Measurements from ENCODE around the gene COX10.
"Not testable (repeated sequence)": the region's sequence is repeated elsewhere in the genome, so short reads cannot be mapped to it uniquely, and the experiment has no call there.

COX10 gene

DNA sequence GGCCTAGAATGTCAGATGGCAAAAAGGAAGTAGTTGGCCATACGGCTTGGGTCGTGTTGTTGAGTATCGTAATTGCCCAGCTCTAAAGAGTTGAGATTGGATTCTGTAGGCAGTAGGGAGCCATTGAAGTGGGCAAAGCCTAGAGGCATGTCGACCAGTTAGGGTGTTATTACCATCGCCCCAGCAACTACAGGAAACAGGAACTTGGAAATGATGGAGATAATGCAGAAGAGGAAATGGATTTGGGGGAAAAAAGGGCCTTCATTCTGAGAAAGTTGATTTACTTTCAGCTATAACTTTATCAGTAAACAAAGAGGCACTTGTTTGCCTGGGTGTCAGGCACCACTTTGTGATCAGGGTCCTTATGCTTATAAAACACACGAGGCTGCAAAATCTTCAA lies 52.6 kb downstream of the COX10 start:
- DNase-seq (ENCODE audit: low read depth in 2 of 3, low spot score in 2 of 3), result no peak

DNA sequence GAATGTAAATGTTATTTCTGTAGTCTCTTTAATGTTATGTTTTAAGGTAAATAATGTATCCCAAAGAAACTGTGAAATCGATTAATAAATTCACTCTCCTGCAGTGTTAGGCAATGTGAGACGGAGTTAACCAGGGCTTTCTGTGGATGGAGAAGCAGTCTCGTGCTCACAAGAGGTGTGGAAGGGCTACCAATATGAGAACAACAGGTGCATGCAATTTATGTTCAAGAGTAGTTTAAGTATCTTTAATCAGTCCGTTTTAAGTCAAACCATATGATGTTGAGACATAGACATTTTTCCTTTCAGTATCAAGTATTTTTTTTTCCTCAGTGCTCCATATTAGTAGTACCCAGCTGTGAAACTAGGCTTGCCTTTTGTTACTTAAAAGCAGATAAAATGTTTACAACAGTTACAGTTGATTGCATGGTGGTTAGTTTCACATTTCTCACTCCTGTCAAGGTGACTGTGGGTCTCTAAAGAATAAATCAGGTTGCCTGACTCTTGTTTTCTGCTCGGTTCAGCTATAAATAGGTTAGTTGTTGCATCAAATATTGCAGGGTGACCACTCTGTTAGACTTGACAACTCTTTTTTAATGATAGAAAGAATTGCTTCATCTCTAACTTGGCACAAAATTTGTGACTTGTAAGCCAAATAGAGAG lies 54.4 kb downstream of the COX10 start:
- DNase-seq (ENCODE audit: low read depth in 2 of 3, low spot score in 2 of 3), result no peak

DNA sequence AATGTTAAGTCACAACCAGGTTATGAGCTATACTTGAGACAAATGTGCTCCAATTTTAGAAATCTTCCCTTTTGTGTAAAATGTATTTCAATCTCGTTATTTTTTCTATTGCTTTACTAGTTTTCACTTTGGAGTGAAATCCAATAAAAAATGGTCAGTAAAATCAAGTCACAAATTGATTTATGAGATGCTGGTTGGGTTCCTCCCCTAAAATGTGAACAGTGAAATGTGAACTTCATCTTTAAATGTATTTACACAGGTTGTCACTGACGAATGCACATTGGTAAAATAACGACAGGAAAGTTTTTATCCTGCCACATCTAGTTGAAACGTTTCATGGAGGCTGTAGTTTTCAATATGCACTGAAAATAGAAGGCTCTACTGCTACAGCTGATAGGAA lies 55.5 kb downstream of the COX10 start:
- DNase-seq (ENCODE audit: low read depth in 2 of 3, low spot score in 2 of 3), result no peak

DNA sequence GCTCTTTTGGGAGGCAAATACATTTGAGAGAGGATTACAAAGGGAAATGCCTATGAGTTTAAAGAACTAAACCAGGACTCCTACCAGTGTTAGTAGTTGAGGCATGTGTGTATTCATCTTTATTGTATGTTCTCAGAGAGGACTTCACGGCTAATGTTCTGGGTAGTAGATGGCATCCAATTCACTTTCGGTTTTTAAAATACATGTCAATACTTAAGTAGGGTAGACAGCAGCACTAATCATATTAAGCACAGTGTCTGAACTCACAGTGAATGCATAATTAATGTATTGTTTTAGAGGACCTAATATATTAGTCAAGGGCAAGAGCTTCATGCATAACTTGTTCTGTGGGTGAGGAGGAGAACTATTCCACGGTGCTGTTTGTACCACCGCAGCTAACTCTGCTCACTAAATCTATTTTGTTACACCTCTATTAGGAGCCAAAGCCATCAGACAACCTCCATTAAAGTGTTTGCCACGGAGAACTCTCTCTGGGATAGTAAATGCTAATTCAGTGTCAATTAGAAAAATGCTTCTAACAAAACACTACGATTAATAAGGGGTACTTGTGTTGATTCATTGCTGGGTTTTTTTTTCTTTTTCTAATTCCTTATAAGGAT lies 56.3 kb downstream of the COX10 start:
- no peak for DNase-seq (ENCODE audit: low read depth in 2 of 3, low spot score in 2 of 3)

DNA sequence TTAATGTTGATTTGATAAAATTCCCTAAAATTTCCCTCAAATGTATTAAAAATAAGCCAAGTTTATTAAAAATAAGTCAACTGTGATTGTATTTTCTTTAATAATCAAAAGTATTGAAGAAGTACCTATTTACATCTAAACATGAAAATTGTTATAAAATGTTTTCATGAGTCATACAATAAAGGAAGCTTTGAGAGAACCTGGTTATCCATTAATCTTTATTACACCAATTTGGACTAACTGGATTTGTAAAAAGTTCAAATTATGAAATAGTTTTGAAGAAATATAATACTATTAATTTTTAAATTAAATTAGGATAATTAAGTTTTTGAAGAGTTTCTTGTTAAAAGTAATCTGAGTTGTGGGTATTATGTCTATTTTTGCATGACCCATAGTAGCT lies 63.8 kb downstream of the COX10 start:
- DNase-seq (ENCODE audit: low read depth in 2 of 3, low spot score in 2 of 3), result no peak

DNA sequence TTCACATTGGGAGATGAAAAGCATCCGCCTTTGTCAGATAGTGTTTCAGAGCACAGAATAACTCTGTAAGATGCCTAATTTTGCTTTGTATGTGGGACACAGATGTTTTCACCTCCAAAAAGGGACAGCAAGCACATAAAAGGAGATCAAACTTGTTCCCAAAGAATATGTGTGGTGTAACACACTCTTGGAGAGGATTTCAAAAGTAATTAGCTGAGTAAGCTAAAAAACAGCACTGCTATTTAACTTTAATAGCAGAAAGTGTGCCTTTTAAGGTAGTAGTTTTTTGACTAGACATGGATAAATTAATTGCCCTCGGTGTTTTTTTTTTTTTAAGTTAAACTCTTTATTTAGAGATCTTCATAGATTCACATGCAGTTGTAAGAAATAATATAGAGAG lies 65.2 kb downstream of the COX10 start:
- no peak for DNase-seq (ENCODE audit: low read depth in 2 of 3, low spot score in 2 of 3)

DNA sequence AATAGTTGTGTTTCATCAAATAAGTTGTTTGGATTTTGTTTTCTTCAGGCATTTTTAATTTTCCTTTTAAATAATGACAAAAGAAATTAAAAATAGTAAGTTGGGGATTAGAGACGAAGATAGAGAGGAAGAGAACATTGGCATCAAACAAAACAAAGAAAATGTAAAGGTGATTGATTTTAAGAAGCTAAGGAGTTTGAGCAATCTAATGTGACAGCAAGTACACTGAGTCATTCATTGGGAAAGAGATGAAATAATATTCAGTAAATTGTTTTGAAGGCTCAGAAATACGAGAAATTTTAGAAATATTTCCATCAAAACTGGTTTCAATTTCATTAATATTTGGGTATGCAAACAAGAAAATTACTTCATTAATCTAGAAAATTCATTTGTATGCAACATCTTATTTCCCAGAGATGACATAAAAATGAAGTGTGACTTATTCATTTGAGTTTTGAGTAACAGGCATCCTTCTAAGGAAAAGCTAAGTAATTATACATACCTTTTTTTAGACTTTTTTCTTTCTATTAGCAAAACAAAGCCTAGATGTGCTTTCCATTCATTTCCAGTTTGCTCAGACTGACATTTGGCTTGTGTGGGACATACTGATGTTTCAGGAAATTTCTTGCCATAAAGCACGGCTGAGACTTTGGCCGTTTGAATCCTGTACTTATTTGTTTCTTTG lies 66.7 kb downstream of the COX10 start:
- DNase-seq (ENCODE audit: low read depth in 2 of 3, low spot score in 2 of 3), result no peak

DNA sequence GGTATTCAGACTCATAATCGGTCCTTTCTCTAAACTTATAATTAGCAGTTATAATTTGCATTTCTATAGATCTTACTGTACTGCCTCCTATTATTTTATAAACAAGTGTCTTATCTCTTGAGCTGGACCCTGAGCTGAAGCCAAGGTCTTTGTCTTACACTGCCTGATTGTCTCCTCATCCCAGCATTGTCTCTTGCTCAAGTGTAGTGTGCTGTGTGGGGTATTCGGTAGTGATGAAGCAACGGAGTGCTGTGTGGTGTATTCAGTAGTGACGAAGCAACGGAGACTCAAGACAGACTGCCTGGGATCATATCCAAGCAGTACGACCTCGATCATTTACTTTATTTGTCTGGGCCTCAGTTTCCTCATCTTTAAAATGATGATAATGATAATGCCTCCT lies 69.3 kb downstream of the COX10 start:
- no peak for DNase-seq (ENCODE audit: low read depth in 2 of 3, low spot score in 2 of 3)

DNA sequence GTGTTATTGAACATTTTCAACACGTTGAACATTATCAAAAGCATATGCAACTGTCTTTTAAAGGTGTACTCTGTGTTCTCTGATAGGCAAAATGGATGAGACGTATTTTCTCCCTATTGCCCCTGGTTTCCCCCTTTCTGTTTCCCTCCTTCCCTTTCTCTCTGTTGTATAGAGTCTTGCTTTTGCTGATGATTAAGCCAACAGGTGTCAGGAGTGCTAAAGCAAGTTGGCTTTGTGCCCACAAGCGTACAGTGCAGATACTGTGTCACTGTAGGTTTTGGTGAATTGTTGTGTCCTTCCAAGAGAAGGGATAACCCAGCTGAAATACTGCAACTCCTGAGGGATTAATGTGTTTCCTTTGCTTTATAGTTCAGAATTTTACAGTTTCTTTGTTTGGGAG lies 74.4 kb downstream of the COX10 start:
- DNase-seq (ENCODE audit: low read depth in 2 of 3, low spot score in 2 of 3), result no peak

DNA sequence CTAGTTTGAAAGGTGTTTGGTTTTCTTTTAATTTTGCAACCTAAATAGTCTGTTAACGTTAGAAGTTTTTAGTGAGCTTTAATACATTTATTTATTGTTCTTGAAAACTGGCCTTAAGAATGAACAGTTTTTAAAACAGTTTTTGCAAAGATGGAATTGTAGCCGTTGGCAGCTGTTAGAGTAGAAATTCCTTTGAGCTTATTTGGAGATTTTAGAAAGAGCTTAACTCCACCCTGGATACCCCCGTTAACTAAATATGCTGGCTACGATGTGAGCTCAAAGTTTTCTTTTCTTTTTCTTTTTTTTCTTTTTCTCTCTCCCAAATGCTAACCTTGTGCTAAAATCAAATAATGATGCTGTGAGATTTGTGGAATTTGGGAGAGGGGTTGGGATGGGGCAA lies 75.2 kb downstream of the COX10 start:
- no peak for DNase-seq (ENCODE audit: low read depth in 2 of 3, low spot score in 2 of 3)

DNA sequence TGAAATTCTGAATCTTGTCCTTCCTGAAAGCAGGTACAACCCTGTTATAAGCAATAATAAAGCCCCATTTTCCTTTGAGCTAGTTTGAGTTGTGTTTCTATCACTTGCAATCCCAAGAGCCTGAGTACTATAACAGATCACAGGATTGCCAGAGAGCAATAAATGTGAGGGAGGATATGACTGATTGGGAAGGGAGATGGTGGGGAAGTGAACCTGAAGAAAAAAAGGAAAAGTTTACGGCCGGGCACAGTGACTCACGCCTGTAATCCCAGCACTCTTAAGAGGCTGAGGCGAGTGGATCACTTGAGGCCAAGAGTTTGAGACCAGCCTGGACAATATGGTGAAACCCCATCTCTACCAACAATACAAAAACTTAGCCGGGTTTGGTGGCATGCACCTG lies 80.4 kb downstream of the COX10 start:
- DNase-seq (ENCODE audit: low read depth in 2 of 3, low spot score in 2 of 3), result no peak

DNA sequence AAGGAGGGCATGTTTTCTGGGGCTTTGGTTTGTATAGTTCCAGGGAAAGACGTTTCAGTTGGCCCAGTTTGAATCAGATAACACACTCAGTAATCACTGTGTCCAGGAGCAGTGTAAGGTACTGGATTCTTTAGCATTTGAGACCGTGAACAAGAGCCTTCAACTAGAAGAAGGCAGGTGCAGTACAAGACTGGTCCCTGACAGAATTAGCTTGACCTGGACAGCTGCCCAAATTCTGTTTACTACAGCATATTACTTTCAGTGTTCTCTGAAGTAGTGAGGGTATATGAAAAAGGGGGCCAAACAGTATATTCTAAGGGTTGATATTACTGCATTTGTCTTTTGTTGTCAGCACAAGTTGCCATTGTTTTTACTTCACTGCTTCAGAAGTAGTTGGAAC lies 81.3 kb downstream of the COX10 start:
- no peak for DNase-seq (ENCODE audit: low read depth in 2 of 3, low spot score in 2 of 3)

DNA sequence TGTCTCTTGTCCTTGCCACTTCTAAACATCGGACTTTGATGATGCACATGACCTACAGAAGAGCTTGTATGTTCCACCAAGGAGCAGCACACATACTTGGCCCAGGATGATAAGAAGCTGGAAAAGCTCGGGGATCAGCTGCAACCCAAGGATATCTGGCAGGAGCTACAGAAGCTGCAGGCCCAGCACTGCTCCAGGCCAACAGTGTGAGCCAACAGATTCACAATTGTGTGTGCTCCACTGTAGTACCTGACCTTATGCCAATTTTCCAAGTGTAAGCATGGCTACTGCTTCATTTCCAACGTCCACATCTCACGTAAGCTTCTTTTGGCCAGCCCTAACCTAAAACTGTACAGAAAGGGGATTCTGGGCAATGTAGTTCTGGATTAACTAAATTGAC lies 83.4 kb downstream of the COX10 start:
- no peak for DNase-seq (ENCODE audit: low read depth in 2 of 3, low spot score in 2 of 3)

DNA sequence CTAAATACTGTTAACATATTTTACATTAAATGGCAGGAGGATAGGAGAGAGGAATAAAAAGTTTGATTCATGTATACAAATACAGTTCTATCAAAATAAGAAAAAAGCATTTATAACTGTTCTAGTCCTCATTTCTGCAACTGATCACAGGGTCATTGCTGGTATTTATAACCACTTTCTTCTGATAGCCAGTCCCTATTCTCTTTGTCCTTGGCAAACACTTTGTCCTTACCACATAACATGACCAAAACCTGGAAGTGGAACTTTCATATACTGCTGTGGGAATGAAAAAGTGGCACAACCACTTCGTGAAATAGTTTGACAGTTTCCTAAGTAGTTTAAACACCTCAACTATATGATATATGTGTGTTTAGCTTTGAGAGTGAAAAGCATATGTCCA lies 84.1 kb downstream of the COX10 start:
- no peak for DNase-seq (ENCODE audit: low read depth in 2 of 3, low spot score in 2 of 3)

DNA sequence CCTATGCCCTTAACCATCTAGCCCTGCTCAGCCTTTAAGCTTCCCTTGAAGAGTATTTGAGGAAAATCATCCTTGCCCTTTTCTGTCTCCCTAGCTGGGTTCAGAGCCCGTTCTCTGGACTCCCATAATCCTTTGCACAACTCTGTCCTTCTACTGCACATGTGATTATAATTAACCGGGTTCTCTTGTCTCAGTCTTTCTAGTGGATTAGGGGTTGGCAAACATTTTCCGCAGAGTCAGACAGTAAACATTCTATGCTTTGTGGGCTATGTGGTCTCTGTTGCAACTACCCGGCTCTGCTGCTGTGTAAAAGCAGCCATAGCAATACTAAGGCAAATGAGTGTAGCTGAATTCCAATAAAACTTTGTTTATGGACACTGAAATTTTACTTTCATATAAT lies 87.4 kb downstream of the COX10 start:
- DNase-seq (ENCODE audit: low read depth in 2 of 3, low spot score in 2 of 3), result no peak

DNA sequence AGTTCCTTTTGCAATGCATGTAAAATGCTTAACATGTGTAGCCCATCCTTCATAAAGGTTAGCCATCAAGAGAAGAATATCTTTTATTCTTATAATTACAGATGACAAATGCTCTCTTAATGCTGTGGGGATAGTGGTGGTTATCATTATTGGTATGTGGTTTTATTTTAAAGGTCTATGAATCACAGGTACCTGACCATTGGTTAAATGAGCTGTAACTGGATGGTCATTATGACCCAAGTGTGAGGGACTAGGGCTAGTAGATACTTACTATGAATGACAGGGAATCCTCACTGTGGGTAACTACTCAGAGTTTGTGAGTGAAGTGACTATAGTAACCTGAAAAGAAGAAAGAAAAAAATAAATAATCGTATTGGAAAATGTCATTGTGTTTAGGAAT lies 88.5 kb downstream of the COX10 start:
- DNase-seq (ENCODE audit: low read depth in 2 of 3, low spot score in 2 of 3), result no peak

DNA sequence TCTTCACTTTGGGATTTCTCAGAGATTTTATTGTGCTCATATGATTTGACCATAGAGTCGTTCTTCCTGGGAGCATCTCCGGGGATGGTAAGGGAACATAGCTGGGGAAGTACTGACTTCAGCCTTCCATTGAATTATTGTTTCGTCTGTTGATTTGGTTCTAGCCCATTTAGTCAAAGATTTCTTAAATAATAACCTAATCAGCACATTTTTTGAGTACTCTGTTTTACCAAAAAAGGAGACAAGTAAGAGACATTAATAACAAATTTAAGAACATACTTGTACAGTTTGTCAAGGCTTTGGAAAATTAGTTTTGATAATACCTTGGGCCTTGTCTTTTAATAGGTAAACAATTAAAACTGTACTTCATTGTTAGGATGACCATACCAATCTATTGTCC lies 89.4 kb downstream of the COX10 start:
- DNase-seq (ENCODE audit: low read depth in 2 of 3, low spot score in 2 of 3), result no peak

DNA sequence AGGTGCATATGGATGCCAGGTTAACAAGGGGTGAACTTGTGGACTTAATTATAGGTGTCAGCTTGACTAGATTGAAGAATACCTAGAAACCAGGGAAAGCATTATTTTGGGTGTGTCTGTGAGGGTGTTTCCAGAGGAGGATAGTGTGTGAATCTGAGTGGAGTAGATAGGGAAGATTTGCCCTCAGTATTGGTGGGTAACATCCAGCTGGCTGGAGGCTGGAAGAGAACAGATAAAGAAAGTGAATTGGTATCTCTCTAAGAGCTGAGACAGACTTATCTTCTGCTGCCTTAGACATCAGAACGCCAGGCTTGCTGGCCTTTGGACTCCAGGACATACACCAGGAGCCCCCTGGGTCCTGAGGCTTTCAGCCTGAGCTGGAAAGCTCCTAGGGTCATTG lies 92.1 kb downstream of the COX10 start:
- no peak for DNase-seq (ENCODE audit: low read depth in 2 of 3, low spot score in 2 of 3)

DNA sequence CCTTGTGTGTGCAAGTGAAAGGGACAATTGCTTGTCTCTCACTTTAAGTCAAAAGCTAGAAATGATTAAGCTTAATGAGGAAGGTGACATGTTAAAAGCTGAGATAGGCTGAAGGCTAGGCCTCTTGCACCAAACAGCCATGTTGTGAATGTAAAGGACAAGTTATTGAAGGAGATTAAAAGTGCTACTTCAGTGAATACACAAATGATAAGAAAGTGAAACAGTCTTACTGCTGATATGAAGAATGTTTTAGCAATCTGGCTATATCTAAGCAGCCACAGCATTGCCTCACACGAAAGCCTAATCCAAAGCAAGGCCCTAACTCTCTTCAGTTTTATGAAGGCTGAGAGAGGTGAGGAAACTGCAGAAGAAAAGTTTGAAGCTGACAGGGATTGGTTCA lies 96.3 kb downstream of the COX10 start:
- no peak for DNase-seq (ENCODE audit: low read depth in 2 of 3, low spot score in 2 of 3)

DNA sequence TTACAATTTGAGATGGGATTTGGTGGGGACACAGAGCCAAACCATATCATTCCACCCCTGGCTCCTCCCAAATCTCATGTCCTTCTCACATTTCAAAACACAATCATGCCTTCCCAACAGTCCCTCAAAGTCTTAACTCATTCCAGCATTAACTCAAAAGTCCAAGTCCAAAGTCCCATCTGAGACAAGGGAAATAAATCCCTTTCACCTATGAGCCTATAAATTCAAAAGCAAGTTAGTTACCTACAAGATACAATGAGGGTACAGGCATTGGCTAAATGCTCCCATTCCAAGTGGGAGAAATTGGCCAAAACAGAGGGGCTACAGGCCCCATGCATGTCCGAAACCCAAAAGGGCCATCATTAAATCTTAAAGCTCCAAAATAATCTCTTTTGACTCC lies 98.5 kb downstream of the COX10 start:
- DNase-seq (ENCODE audit: low read depth in 2 of 3, low spot score in 2 of 3), result not testable (repeated sequence)

DNA sequence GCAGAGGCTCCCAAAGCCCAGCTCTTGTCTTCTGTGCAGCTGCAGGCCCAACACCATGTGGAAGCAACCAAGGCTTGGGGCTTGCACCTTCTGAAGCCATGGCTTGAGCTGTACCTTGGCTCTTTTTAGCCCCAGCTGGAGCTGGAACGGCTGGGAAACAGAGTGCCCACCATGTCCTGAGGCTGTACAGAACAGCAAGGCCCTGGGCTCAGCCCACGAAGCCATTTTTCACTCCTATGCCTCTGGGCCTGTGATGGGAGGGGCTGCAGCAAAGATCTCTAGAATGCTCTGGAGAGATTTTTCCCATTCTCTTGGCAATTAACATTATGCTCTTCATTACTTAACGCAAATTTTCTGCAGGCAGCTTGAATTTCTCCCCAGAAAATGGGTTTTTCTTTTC lies 99.3 kb downstream of the COX10 start:
- DNase-seq (ENCODE audit: low read depth in 2 of 3, low spot score in 2 of 3), result no peak

DNA sequence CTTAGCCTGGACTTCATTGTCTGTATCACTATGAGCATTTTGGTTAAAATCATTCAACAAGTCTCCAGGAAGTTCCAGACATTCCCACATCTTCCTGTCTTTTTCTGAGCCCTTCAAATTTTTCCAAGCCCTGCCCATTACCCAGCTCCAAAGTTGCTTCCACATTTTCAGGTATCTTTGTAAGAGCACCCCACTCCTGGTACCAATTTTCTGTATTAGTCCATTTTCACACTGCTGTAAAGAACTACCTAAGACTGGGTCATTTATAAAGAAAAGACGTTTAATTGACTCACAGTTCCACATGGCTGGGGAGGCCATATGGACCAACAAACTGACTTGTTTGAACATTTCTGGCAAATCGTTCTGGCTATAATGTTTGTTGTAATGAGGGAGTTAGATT lies 100.0 kb downstream of the COX10 start:
- no peak for DNase-seq (ENCODE audit: low read depth in 2 of 3, low spot score in 2 of 3)

DNA sequence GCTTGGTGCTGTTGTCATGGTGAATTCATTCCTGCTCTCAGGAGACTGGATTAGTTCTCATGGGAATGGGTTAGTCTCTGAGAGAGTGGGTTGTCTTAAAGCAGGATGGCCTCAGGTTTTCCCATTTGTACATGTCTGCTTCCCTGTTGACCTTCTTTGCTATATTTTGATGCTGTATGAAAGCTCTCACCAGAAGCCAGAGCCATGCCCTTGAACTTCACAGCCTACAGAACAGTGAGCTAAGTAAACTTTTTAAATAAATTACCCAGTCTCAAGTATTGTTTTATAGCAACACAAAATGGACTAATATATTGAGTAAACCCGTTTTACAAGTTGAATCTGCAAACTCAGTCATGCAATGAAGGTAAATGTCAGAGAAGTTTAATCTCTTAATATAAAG lies 100.6 kb downstream of the COX10 start:
- DNase-seq (ENCODE audit: low read depth in 2 of 3, low spot score in 2 of 3), result no peak

All from activated CD8-positive, alpha-beta memory T cell treated with anti-CD3 and anti-CD28 coated beads for 48 hours (primary cell).